HUES64 (cell line): Measurements from ENCODE around the gene GATAD2A.

ENCODE experiments used
- H3K27ac ChIP-seq: 2 replicates; pipeline ENCODE4 v1.7.0; 2013; ENCODE audit warnings: low read depth, low read length, inconsistent platforms
- H3K27me3 ChIP-seq: 2 replicates; pipeline ENCODE4 v1.6.1; 2013; ENCODE audit warnings: mild to moderate bottlenecking, low read length; ENCODE audit not compliant: insufficient read depth
- H3K36me3 ChIP-seq: 2 replicates; pipeline ENCODE4 v1.6.1; 2013; ENCODE audit warnings: mild to moderate bottlenecking, low read length; ENCODE audit not compliant: insufficient read depth
- H3K4me1 ChIP-seq: 2 replicates; pipeline ENCODE4 v1.6.1; 2013; ENCODE audit warnings: mild to moderate bottlenecking, low read length, moderate library complexity; ENCODE audit not compliant: insufficient read depth
- H3K4me3 ChIP-seq: 2 replicates; pipeline ENCODE4 v1.5.1; 2013; ENCODE audit warnings: mild to moderate bottlenecking, low read length, moderate library complexity
- H3K9ac ChIP-seq: 2 replicates; pipeline ENCODE4 v1.6.1; 2013; ENCODE audit warnings: mild to moderate bottlenecking, low read depth, low read length
- H3K9me3 ChIP-seq: 2 replicates; pipeline ENCODE4 v1.6.1; 2013; ENCODE audit warnings: low read depth, low read length; ENCODE audit not compliant: insufficient read depth
- WGBS: fragments of 150-250, 120-280 bp; methylation state at CpG from one replicate; pipeline ENCODE4 v1.1.7; 2013; ENCODE audit warnings: missing lambda C conversion rate; 5-methylcytosine and 5-hydroxymethylcytosine counted together

GATAD2A gene

GRCh38 chr19:19426216-19426615 lies 20.7 kb downstream of the GATAD2A start:
- no peak overlapping the region for H3K9ac ChIP-seq
- no peak overlapping the region for H3K4me3 ChIP-seq
- peaks cover 3% of the 10 kb centered on the region; the same call in 1 of the 2 replicates for H3K36me3 ChIP-seq
- 96% methylated on average over 6 of the region's 6 CpGs for WGBS
- no peaks in the 10 kb centered on the region for H3K27me3 ChIP-seq
- H3K4me1 ChIP-seq = peaks cover 10% of the 10 kb centered on the region
- H3K27ac ChIP-seq = no peak overlapping the region
- no peaks in the 10 kb centered on the region for H3K9me3 ChIP-seq

DNA sequence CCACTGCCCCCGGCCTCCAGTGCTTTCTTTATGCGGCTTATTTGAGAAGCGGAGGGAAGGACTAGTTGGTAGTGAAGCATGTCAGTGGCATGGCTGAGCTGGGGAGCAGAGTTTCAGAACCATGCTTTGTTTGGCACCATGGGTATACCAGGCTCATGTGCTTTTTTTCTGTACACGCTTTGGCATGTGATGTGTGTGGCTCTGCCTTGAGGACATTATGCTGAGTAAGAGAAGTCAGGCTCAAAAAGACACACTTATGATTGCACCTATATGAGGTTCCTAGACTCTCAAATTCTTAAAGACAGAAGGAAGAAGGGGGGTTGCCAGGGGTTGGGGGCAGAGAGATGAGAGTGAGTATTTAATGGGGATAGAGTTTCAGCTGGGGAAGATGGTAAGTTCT lies 21.3 kb downstream of the GATAD2A start:
- H3K36me3 ChIP-seq = peaks cover 3% of the 10 kb centered on the region; the same call in 1 of the 2 replicates
- no peak overlapping the region for H3K27ac ChIP-seq
- no peaks in the 10 kb centered on the region for H3K9me3 ChIP-seq
- H3K4me1 ChIP-seq = peaks cover 10% of the 10 kb centered on the region
- H3K9ac ChIP-seq = no peak overlapping the region
- no peak overlapping the region for H3K4me3 ChIP-seq
- 94% methylated on average over 4 of the region's 4 CpGs for WGBS
- H3K27me3 ChIP-seq = no peaks in the 10 kb centered on the region

DNA sequence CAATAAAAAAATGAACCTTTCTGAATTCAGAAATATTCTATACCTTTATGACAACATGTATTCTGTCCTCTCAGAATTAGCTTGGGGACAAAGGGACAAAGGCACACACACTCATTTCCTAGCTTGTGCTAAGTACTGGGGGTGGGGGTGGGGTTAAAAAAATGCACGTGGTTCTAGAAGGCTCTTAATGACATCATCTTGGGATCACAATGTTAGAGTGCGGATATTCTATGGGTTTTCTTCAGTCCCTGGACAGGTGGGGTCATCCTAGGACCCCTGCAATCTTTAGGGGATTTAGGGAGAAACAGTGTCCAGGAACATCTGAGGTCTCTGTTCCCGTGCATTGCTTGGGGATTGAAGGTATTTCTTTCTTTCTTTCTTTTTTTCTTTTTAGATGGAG lies 21.8 kb downstream of the GATAD2A start:
- H3K36me3 ChIP-seq = peaks cover 3% of the 10 kb centered on the region; the same call in 1 of the 2 replicates
- H3K27me3 ChIP-seq = no peaks in the 10 kb centered on the region

DNA sequence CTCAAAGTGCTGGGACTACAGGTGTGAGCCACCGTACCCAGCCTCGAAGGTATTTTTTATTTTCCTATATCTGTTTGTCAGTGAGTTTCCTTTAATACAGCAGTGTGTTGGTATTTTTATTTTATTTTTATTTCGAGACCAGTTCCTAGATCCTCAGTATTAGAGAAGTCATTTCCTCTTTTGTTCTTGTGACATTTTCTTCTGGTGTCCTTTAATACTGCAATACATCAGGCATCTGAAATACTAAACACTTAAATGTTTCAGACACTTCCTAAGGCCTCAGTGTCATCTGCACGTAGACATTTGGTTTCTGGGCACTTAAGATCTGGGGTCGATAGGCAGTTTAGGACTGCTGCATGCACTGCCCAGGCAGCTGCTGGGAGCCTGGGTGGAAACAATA lies 22.5 kb downstream of the GATAD2A start:
- WGBS = 93% methylated on average over 4 of the region's 5 CpGs
- H3K27me3 ChIP-seq = no peaks in the 10 kb centered on the region
- H3K4me3 ChIP-seq = no peak overlapping the region
- H3K27ac ChIP-seq = no peak overlapping the region
- peaks cover 10% of the 10 kb centered on the region for H3K4me1 ChIP-seq
- H3K36me3 ChIP-seq = peaks cover 3% of the 10 kb centered on the region; the same call in 1 of the 2 replicates
- H3K9ac ChIP-seq = no peak overlapping the region
- no peaks in the 10 kb centered on the region for H3K9me3 ChIP-seq

More for the DNA sequence above, 21.8 kb downstream of the GATAD2A start:
- Histone ChIP-seq H3K9ac (no peak overlapping the region), H3K9me3 (no peaks in the 10 kb centered on the region), H3K27ac (no peak overlapping the region), H3K4me1 (peaks cover 10% of the 10 kb centered on the region), H3K4me3 (no peak overlapping the region)
- 65% methylated on average over 2 of the region's 3 CpGs for WGBS

- Histone ChIP-seq H3K4me1 (peaks cover 10% of the 10 kb centered on the region), H3K36me3 (peaks cover 3% of the 10 kb centered on the region; the same call in 1 of the 2 replicates), H3K4me3 (no peak overlapping the region), H3K9me3 (no peaks in the 10 kb centered on the region), H3K9ac (no peak overlapping the region), H3K27me3 (no peaks in the 10 kb centered on the region), H3K27ac (no peak overlapping the region)
- WGBS = 96% methylated on average over 10 of the region's 10 CpGs
These were observed 23.3 kb downstream of the GATAD2A start for GRCh38 chr19:19428746-19429145.

DNA sequence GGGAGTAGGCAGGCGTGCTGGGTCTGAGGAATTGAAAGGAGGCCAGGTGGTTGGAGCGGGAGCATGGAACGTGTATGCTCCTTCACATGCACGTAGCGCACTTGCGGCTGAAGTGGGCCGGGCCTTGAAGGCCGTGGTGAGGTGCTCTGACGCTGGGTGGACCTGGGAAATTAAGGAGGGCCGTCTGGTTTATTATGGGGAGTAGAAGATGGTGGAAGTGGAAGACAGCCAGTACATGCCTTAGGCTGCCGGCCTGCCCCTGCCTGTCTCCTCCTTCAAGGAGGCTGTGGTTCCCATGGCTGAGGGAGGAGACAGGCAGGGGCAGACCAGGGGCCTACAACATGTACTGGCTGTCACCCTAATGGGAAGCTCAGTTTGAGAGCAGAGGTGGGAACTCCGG lies 23.9 kb downstream of the GATAD2A start:
- H3K9me3 ChIP-seq = no peaks in the 10 kb centered on the region
- peaks cover 3% of the 10 kb centered on the region; the same call in 1 of the 2 replicates for H3K36me3 ChIP-seq
- no peak overlapping the region for H3K9ac ChIP-seq
- no peak overlapping the region for H3K4me3 ChIP-seq
- peaks cover 10% of the 10 kb centered on the region for H3K4me1 ChIP-seq
- 92% methylated on average over 12 of the region's 12 CpGs for WGBS
- H3K27me3 ChIP-seq = no peaks in the 10 kb centered on the region
- no peak overlapping the region for H3K27ac ChIP-seq

GRCh38 chr19:19432732-19433131 lies 27.3 kb downstream of the GATAD2A start:
- H3K9me3 ChIP-seq = no peaks in the 10 kb centered on the region
- 87% methylated on average over 2 of the region's 2 CpGs for WGBS
- peaks cover 13% of the 10 kb centered on the region; the same call in 1 of the 2 replicates for H3K36me3 ChIP-seq

DNA sequence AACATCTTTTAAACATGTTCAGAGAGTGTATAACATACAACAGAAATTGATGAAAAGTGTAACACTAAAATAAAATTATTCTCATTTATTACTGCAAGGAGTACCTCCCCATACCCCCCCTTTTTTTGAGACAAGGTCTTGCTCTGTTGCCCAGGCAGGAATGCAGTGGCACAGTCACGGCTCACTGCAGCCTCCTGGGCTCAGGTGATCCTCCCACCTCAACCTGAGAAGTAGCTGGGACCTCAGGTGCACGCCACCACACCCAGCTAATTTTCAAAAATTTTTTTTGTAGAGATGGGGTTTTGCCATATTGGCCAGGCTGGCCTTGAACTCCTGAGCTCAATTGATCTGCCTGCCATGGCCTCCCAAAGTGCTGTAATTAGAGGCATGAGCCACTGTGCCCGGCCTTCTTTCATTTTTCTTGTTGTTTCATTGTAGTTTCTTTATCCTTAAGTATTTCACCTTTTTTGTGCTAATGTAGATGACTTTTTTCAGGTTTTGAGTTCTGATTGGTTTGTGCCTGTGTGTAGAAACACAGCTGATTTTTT lies 28.3 kb downstream of the GATAD2A start:
- H3K36me3 ChIP-seq = peaks cover 12% of the 10 kb centered on the region; the same call in 1 of the 2 replicates
- no peaks in the 10 kb centered on the region for H3K9me3 ChIP-seq
- no peak overlapping the region for H3K4me3 ChIP-seq
- H3K4me1 ChIP-seq = no peaks in the 10 kb centered on the region
- WGBS = 91% methylated on average over 2 of the region's 3 CpGs
- H3K9ac ChIP-seq = no peak overlapping the region
- H3K27me3 ChIP-seq = no peaks in the 10 kb centered on the region
- no peak overlapping the region for H3K27ac ChIP-seq

More at GRCh38 chr19:19432732-19433131, 27.3 kb downstream of the GATAD2A start:
- Histone ChIP-seq H3K4me3 (no peak overlapping the region), H3K4me1 (no peaks in the 10 kb centered on the region), H3K27me3 (no peaks in the 10 kb centered on the region), H3K9ac (no peak overlapping the region), H3K27ac (no peak overlapping the region)

- Histone ChIP-seq H3K4me3 (no peak overlapping the region), H3K27ac (no peak overlapping the region), H3K9me3 (no peaks in the 10 kb centered on the region), H3K4me1 (no peaks in the 10 kb centered on the region), H3K36me3 (peaks cover 12% of the 10 kb centered on the region; the same call in 1 of the 2 replicates), H3K9ac (no peak overlapping the region), H3K27me3 (no peaks in the 10 kb centered on the region)
- WGBS = 94% methylated on average over 8 of the region's 8 CpGs
These were observed 29.1 kb downstream of the GATAD2A start for GRCh38 chr19:19434483-19435045.

DNA sequence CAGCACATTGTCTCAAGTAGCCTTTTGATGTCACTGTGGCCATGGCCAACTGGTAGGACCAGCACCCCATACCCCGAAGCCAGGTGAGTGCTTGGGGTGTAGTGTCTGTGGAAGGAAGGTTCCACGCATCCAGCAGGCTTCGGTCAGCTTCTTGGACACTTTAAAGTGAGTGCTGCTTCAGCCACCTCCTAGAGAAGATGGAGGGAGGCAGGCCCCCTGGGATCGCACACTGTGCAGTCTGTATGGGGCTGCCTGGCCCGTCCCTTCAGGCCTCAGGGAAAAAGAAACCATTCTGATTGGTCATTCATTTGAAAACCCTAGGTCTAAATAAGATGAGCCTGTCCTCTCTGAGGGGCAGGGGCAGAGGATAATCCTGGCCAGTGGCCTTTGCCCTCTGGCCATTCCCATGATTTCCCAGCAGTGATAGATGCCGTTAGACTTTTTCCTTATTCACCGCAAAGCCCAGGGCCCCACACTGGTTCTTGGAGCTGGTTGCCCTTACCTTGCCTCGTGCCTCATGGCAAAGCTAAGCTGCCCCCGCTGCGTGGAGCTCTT lies 30.7 kb downstream of the GATAD2A start:
- Histone ChIP-seq H3K27me3 (no peaks in the 10 kb centered on the region), H3K4me1 (no peaks in the 10 kb centered on the region), H3K36me3 (peaks cover 12% of the 10 kb centered on the region; the same call in 1 of the 2 replicates), H3K9ac (no peak overlapping the region), H3K27ac (no peak overlapping the region), H3K9me3 (no peaks in the 10 kb centered on the region), H3K4me3 (no peak overlapping the region)
- 92% methylated on average over 10 of the region's 10 CpGs for WGBS

DNA sequence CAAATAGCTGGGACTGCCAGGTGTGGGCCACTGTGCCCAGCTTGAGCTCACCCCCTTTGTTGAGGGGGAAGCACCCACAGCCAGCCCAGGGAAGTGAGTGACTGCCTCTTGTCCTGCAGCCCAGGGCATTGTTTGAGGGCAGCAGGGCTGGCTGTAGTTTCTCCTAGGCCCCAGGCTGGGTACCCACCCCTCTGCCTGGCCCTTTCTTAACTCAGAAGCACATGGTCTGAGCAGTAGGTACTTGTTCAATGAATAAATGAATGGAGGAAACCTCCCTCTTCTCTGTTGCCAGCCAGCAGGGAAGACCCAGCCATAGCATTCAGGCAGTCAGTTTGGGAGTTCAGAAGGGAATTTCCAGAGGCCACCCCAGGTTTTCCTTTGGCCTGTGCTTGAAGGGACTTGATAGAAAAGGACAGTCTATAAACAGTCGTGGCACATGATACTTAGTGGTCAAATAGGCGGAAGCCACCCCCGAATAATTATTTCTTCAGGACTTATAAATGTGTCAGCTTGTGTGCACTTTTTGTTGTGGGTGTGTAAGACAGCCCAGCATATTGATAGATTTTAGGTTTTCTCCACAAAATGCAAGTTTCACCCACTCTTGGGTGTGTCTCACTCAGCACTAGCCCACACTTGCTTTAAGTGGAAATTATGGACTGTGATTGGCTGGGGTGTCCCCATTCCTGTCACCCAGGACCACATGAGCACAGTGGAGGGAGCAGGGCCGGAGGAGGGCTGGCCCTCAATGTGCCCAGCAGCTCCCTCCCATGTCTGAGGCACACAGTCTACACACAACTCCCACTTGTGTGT lies 33.1 kb downstream of the GATAD2A start:
- Histone ChIP-seq H3K9me3 (no peaks in the 10 kb centered on the region), H3K27ac (no peak overlapping the region), H3K27me3 (no peaks in the 10 kb centered on the region), H3K4me3 (no peak overlapping the region), H3K36me3 (peaks cover 12% of the 10 kb centered on the region; the same call in 1 of the 2 replicates), H3K4me1 (no peaks in the 10 kb centered on the region), H3K9ac (no peak overlapping the region)
- 96% methylated on average over 4 of the region's 4 CpGs for WGBS
